HG03045 (cell line): Measurements from ENCODE around the gene LRP5.

Experiments
- ATAC-seq: cut with Tn5 transposase; IDR thresholded peaks from one replicate; pipeline ENCODE4 v1.9.1; 2021; ENCODE audit warnings: mild to moderate bottlenecking, moderate library complexity; ENCODE audit not compliant: unreplicated experiment

The LRP5 gene

GRCh38 chr11:68308068-68308467 lies 4.3 kb upstream of the LRP5 start:
- no peak for ATAC-seq

- ATAC-seq: no peak
Measured at GRCh38 chr11:68309621-68310185, 2.7 kb upstream of the LRP5 start.

DNA sequence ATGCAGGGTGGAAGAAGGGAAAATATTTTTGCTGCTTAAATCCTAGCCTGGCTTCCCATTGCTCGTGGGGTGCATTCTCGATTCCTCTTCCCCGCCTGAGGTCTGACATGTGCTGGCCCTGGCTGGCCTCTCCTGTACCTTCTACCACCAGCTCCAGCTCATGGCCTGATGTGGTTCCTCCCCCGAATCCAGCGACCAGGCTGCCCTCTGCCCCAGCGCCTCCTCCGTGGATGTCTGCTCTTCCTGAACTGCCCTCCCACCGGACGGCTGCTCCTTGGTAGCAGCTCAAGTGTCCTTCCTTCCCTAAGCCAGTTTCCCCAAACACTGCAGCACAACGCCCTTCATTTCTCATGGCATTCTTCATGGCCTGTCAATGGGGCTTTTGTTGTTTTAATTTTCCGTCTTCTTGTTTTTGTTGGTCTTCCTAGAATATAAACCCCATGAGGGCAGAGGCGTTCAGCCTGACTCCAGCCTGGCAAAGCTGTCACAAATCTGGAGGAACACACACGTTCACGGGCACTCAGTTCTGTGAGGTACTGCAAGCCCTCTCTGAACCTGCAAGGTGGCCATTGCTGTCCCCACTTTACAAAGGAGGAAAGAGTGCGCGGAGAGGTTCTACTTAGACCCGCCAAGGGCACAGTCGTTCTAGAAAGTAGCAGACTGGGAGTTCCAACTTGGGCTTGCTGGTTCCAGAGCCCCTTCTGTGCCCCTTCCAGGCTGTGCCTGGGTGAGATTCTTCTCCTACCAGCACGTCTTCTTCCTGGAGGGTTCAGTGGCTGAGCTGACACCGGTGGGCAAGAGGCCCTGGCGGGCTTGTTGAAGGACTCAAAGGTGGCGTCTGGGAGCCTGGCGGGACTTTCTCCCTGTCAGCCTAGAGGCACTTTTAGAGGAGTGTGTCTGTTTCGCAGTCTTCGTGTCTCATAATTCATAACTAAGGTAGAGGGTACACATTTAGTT lies 953 bp upstream of the LRP5 start:
- ATAC-seq: no peak

DNA sequence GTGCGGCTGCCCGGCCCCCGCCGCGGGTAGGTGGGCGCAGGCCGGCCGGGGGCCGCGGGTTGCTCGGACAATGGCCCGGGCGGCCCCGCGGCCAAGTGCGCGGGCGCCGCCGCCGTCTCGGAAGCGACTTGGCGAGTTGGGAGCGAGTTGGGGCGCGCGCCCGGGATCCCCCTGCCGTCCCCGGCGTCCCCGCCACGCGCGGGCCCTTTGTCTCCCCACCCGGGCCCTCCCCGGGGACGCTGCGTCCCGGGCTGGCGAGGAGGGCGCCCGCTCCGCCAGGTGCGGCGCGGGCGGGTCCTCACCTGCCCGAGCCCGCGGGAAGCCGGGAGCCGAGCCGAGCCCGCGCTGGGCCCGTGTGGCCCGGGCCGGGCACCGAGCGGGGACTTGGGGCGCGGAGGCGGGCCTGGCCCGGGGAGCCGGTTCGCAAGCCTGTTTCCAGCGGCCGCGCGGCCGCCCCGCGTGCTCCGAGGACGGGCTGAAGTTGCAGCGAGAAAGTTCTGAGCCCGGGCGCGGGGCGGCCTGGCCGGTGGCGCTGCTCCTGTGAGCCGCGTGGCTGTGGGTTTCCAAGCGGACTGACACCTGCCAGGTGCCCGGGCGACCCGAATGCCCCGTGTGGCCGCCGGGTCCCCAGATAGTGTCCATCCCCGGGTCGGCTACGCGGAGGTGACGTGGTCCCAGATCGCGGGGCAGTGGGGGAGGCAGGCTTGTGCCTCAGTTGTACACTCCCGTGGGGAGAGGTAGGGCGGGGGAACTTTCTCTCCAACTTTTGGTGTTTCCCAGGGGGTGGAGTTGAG lies 586 bp downstream of the LRP5 start:
- no peak for ATAC-seq

DNA sequence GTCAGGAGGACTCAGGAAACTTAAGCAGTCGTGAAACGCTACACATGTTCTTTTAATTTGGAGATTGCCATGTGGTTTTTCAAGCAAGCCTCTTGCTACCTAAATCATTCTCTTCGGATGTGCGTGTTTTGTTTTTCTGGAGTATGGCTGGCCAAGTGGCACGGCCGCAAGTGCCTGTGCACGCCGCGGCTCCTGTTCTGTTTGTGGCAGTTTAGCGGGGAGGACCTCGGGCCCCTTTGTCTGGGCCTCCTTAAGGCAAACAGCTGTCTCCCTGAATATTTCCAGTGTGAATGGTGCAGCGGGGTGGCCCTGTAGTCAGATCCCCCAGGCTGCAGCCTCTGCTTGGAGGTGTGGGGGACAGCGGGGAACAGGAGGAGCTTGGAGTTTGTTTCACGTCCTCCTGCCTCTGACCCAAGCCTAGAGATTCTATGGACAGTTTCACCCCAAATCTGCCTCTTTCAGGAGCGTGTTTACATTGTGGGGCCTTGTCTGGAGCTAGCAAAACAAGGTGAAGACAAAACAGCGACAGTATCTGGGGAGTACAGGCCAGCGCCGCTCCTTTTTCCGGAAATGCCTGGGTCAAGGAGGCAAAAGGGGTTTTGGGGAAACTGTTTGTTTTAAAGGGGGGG lies 1.3 kb downstream of the LRP5 start:
- ATAC-seq: no peak

- no peak for ATAC-seq
Measured at GRCh38 chr11:68314203-68315170, 2.1 kb downstream of the LRP5 start.

DNA sequence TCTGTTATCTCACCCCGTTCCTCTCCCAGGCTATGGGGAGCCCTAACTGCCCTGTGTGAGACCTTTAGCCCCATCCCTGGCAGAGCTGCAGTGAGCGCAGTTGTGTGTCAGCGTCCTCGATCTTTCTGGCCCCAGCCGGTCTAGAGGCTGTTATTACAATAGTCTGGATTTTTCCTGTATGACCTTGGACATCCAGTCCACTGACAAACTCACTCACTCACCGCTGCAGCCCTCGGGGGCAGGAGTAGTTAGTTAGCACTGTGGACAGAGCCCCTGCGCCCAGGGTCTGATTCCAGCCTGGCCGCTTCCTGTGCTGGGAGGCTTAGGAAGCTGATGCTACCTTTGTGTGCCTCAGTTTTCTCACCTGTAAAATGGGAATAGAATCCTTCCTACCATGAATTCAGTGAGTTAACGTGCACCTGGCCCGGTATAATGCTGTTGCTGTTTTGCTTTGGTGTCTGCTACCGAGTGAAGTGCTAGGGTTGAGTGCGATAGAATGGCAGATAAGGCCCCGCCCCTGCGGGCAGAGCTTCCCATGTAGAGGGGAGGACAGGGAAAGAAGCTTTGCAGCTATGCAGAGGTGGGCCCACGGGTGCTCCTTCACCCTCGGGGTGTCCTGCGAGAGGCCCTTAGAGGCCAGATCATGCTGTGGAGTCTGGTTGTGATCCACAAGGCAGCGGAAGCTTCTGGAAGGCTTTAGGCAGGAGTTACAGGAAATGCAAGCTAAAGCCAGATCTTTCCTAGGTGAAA lies 3.0 kb downstream of the LRP5 start:
- no peak for ATAC-seq

DNA sequence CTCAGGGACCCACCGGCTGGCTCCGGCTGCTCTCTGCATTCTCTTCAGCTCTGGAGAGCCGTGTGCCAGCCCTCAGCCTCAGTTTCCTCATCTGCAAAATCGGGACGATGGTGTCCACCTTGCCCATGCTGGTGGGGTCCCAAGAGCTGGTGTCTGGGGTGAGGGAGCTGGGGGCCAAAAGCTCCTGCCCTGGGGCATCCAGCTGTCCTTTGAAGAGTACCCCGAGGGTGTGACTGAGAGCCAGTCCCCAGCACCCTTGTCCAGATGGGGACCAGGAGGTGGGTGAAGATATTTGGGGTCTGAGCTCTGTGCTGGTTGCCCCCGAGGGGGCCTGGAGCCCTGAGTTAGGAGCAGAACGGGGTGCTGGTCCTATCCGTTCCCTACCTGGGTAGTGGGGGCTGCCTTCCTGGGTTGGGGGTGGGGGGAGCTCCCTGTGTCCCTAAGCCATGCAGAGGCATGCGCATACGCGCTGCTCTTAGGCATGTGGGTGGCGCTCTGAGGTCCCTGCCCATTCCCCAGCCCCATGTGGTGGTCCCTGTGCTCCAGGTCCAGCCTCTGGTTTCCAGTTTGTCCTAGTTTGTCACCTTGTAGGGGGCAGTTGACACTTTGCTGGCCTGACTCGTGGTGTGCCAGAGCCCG lies 4.9 kb downstream of the LRP5 start:
- ATAC-seq: no peak

DNA sequence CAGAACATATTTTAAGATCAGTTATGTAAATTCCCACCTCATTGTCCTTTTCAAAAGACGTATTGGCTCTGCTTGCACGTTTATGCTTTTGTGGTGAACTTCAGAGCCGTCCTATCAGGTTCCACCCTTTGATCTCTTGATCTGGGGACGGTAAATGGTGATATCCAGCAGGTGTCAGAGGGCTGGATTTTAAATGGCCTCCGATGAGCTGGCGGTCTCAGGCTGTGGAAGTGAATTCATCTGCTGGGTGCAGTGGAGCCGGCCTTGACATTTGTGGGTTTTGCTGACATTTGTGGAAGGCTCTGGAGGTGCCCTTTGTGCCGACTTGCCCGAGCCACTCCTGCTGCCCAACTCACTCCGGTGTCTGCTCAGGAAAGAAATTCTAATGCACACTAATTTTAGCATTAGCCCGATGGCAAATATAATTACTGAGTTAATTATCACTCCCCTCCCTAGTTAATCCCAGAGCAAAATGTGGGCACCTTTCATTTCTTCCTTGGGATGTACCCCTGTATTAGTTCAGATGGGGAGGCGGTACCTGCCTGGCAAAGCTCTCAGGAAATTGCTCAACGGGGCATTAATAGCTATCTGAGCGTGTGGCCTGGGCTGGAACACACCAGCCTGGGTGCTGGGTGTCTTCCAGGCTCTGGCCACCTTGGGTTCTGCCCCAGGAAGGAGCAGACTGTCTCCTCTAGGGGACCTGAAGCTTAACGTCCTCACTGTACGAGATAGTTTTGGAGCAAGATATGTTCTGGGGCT lies 9.1 kb downstream of the LRP5 start:
- no peak for ATAC-seq

DNA sequence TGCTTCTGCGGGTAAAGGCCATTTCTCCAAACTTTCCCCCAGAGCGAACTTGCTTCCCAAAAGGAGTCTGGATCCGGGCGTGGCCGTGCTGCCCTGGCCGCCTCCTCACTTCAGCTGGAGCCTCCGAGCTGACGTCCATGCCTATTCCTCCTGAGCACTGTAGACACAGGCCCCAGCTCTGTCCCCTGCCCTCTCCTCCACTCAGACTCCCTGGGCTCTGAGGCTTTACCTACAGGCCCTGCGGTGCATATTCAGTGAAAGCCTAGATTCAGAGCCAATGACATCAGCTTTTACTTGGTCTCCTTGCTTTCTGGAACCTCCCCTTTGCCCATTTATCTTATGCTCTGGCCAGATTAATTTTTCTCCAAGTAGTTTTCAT lies 9.7 kb downstream of the LRP5 start:
- no peak for ATAC-seq

- ATAC-seq: no peak
Measured at GRCh38 chr11:68324241-68324640, 11.8 kb downstream of the LRP5 start.

DNA sequence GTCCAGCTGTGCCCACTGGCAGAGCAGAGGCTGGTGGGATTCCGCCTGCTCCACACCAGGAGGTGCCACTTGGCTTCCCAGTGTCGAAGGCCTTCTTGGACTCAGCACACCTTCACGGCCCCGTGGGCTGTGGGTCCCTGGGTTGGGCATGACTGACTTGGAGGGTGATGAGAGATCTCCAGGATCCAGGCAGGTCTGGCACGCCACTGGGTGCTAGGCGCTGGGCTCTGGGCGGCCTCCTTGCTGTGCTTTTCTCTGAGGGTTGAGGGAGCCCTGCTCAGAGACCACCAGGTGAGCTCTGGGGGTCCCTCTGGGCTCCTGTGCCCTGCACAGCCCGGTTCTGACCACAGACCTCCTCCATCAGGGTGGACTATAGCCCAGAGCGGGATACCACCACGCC lies 12.3 kb downstream of the LRP5 start:
- ATAC-seq: no peak

DNA sequence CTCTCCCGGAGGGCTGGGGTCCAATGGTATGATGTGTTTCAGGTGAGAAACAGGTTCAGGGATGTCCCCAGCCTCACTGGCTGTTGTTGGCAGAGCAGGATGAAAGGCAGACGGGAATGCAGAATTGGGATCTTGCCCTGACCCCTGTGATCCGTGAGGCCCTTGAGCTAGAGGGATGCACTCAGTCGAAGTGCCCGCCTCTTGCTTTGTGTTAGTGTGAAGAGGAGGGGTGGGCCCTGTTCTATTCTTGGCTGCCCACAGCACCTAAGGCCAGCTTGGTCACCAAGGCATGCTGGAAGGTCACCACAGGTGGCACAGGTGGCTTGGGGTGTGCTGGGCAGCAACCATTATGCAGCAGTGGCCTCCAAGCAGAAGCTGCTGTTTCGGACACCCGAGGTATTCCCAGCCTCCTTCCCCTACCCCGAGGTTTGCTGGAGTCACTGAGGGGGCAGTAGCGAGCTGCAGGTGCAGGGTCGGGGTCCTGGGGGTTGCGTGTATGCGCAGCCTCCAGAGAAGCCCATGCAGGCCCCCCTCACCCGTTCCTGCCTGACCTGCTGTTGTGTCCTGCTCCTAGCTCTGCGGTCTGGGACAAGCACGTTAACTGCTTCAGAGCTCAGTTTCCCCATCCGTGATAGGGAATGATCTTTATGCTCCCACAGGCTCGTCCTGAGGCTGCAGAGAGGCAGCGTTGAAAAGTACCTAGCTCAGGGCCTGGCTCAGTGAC lies 13.0 kb downstream of the LRP5 start:
- ATAC-seq: no peak

DNA sequence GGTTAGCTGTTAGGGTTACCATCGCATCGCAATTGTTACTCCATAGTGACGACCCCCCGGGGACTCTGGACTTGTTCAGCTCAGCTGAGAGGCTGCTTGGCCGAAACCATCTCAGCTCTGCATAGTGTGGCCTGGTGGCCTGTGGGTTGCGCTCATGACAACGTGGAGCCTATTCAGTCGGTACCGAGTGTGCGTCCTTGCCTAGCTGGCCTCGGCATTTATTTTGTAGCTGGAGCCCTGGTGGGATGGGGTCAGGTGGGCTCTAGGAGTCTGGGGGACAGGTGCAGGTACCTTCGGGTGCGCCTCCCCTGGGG lies 13.5 kb downstream of the LRP5 start:
- ATAC-seq: no peak

DNA sequence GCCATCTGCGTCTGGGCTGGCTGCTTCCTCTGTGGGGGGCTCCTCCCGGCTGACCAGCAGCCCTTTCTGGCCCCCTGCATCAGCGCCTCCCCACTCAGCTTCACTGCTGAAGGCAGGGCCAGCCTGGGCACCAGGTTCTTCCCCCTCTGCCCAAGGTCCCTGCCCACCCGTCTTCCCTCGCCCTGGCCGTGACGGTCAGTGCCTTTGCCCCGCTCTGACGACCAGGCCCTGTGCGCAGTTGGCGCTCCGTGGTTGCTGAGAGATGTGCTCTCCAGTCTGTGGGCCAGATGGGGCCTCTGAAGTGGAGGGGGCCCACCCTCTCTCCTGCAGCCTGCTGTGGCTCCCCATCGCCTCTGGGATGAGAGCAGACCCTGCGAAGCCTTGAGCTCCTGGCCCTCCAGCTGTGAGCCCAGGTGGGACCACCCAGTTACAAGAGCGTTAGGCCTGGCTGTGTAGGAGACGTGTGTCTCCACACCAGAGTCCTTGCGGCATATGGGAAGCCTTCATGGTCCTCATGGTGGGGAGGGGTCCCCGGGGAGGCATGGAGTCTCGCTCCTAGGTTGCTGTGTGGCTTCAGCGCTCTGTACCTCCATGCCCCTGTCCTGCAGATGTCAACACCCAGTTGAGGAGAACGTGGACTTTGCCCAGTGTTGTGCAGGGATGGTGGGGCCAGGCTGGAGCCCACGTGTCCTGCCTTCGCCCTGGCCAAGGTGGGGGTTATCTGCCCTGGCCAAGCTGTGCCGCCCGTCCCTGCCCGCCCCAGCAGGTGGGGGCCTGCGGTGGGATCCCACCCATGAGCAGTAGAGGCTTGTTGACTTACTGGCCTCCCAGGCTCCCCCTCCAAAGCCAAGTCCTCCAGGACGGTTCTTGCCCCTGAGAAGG lies 14.2 kb downstream of the LRP5 start:
- ATAC-seq: no peak

- no peak for ATAC-seq
Measured at GRCh38 chr11:68327586-68328370, 15.4 kb downstream of the LRP5 start.
